K562 (cell line): ENCODE results near the gene COQ5. TPM values are rescaled to one million over a fixed set of nuclear protein-coding genes. Genes with fewer than 3 reads are reported as not detected.

Experiments
- CEBPG ChIP-seq, 3 experiments: fragments of 200-800 bp in 1 of 3; sonication (Bioruptor generic) in 1 of 3; sonication (generic) in 1 of 3; formaldehyde crosslinking in 1 of 3; IDR thresholded peaks in 2 of 3; conservative IDR thresholded peaks in 1 of 3; 2 replicates each; pipeline versions ENCODE4 v1.6.1 to v1.8.0; 2016 to 2022; ENCODE audit warnings: missing compliant biosample characterization in 2 of 3, missing genetic modification characterization in 2 of 3, mild to moderate bottlenecking in 1 of 3, missing genetic modification reagents in 1 of 3
- MYC ChIP-seq, 2 experiments: fragments of 250-450 bp in 1 of 2; sonication (Bioruptor Pico) in 1 of 2; IDR thresholded peaks; 2 replicates each; pipeline versions ENCODE4 v1.5.1 to v1.6.1; 2012 to 2021; ENCODE audit warnings: low read depth in 2 of 2, borderline replicate concordance in 1 of 2, improper control_type of control experiment in 1 of 2, low read length in 1 of 2, mild to moderate bottlenecking in 1 of 2, moderate library complexity in 1 of 2
- NR2F6 ChIP-seq: fragments of 450-650 bp; formaldehyde crosslinking; IDR thresholded peaks from 2 replicates; pipeline ENCODE4 v1.4.0; 2020; ENCODE audit warnings: mild to moderate bottlenecking
- PATZ1 ChIP-seq: fragments of 250-450 bp; sonication (Bioruptor Pico); IDR thresholded peaks from 2 replicates; pipeline ENCODE4 v1.5.0; 2020; ENCODE audit warnings: mild to moderate bottlenecking, borderline replicate concordance
- PHB ChIP-seq: fragments of 250-450 bp; sonication (Bioruptor Pico); IDR thresholded peaks from 2 replicates; pipeline ENCODE4 v1.5.0; 2021
- SAP30 ChIP-seq: fragments of 200-600 bp; sonication (generic); IDR thresholded peaks from 2 replicates; pipeline ENCODE4 v1.6.1; 2012; ENCODE audit warnings: borderline replicate concordance, low read depth, mild to moderate bottlenecking, moderate library complexity, low read length, control low read depth, inconsistent platforms; ENCODE audit not compliant: insufficient read depth, poor library complexity, severe bottlenecking
- polyA plus RNA-seq, 8 experiments: library from polyadenylated mRNA; depleted of rRNA in 4 of 8; stranded (reverse) in 5 of 8; unstranded in 3 of 8; fragments of >200 nt; fragmentation: Nextera tagmentation in 2 of 8; fragmentation: Illumina TruSeq in 1 of 8; extraction: Ambion mirVana in 2 of 8; extraction: Trizol in 1 of 8; gene quantifications; 2 replicates each; pipeline versions ENCODE4 v1.2.1 to v1.2.3, GENCODE V29; 2011 to 2014; ENCODE audit warnings: inconsistent platforms in 1 of 8, missing spikeins in 1 of 8
- total RNA-seq, 7 experiments: library from RNA; depleted of rRNA in 6 of 7; stranded (reverse); fragments of >200 nt in 6 of 7; fragmentation: Illumina TruSeq in 2 of 7; extraction: Trizol in 2 of 7; gene quantifications; 2 replicates each; pipeline versions ENCODE4 v1.2.1 to v1.2.3, GENCODE V29; 2011 to 2021; ENCODE audit warnings: low replicate concordance in 1 of 7
- TF ChIP-seq, protein P1 (sequence below): sonication (generic); formaldehyde crosslinking; IDR thresholded peaks from 2 replicates; pipeline ENCODE4 v1.8.1; 2023; ENCODE audit warnings: mild to moderate bottlenecking, missing genetic modification reagents, moderate library complexity
- TF ChIP-seq, protein P2 (sequence below), 2 experiments: fragments of 450-650 bp; conservative IDR thresholded peaks; 2 replicates each; pipeline ENCODE4 v1.6.1; 2017; ENCODE audit warnings: mild to moderate bottlenecking in 2 of 2, moderate library complexity in 2 of 2

Gene COQ5
- total and polyA plus RNA-seq, 9 of the 15 experiments (the other 6 are each of a cell fraction or from before 2014, with no cell fraction given), result 19.2 to 59.7 (median 30.4) TPM

GRCh38 chr12:120468325-120468820 is 60.6 kb downstream of the COQ5 start (continued):
- TF ChIP-seq PATZ1 (CRISPR knock-in tag) (no peak), PHB (no peak), MYC (IDR thresholded peaks at IDR 0.05; ENCODE audit: low read depth, low read length) (peak; percentile 42; the same call in 1 of the 2 replicates), MYC (CRISPR knock-in tag; IDR thresholded peaks at IDR 0.05; ENCODE audit: borderline replicate concordance, low read depth) (no peak), NR2F6 (CRISPR knock-in tag) (no peak), CEBPG (CRISPR knock-in tag; IDR thresholded peaks at IDR 0.05) (no peak), CEBPG (tag; conservative IDR thresholded peaks at IDR 0.05 in 1 of 2, IDR thresholded peaks at IDR 0.05 in 1 of 2) (no peak), SAP30 (peak; percentile 56)
- TF ChIP-seq, protein P1, sequence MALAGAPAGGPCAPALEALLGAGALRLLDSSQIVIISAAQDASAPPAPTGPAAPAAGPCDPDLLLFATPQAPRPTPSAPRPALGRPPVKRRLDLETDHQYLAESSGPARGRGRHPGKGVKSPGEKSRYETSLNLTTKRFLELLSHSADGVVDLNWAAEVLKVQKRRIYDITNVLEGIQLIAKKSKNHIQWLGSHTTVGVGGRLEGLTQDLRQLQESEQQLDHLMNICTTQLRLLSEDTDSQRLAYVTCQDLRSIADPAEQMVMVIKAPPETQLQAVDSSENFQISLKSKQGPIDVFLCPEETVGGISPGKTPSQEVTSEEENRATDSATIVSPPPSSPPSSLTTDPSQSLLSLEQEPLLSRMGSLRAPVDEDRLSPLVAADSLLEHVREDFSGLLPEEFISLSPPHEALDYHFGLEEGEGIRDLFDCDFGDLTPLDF (CRISPR knock-in tag), result 0 out of 2 replicates have a peak, but pooled peaks have one; percentile 66
- TF ChIP-seq, protein P2, sequence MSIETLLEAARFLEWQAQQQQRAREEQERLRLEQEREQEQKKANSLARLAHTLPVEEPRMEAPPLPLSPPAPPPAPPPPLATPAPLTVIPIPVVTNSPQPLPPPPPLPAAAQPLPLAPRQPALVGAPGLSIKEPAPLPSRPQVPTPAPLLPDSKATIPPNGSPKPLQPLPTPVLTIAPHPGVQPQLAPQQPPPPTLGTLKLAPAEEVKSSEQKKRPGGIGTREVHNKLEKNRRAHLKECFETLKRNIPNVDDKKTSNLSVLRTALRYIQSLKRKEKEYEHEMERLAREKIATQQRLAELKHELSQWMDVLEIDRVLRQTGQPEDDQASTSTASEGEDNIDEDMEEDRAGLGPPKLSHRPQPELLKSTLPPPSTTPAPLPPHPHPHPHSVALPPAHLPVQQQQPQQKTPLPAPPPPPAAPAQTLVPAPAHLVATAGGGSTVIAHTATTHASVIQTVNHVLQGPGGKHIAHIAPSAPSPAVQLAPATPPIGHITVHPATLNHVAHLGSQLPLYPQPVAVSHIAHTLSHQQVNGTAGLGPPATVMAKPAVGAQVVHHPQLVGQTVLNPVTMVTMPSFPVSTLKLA (conservative IDR thresholded peaks at IDR 0.05), result peak in 1 of 2 experiments; percentile 43; a peak in 1 of 4 replicates
